Measurements from ENCODE around the gene TAF6.

GRCh38 chr7:100166317-100166940 lies 47.3 kb upstream of the TAF6 start:
- no peak for TF ChIP-seq POLR2A (IDR thresholded peaks at IDR 0.05)
- no peak for TF ChIP-seq CTCF (IDR thresholded peaks at IDR 0.05)
